Activated naive CD8-positive, alpha-beta T cell treated with anti-CD3 and anti-CD28 coated beads, Interleukin-2, amount 10 ng/mL, durations not matched to agents 7 days and 5 days (primary cell): ENCODE results near the gene SUN1. TPM values are rescaled to one million over a fixed set of nuclear protein-coding genes. Genes with fewer than 3 reads are reported as not detected.
"Not testable (repeated sequence)": the region's sequence is repeated elsewhere in the genome, so short reads cannot be mapped to it uniquely, and the experiment has no call there.

Experiments
- ATAC-seq: fragments of 150-1000 bp; cut with Tn5 transposase; one replicate; pipeline ENCODE4 v1.10.0; 2021; ENCODE audit warnings: low read depth, moderate library complexity
- POLR2A ChIA-PET: fragments of 350-600 bp; sonication (Branson Sonifier 250); formaldehyde crosslinking; loops from one replicate; lab custom pipeline; 2021; ENCODE audit warnings: antibody characterized with exemption; lab: Charles Lee
- DNase-seq: peaks from one replicate; pipeline ENCODE4 v3.0.0; 2021
- H3K27ac Mint-ChIP-seq: one replicate; pipeline ENCODE4 v1.8.0; 2022; ENCODE audit warnings: mild to moderate bottlenecking, mixed read lengths
- H3K27me3 Mint-ChIP-seq: one replicate; pipeline ENCODE4 v1.8.0; 2022; ENCODE audit warnings: mild to moderate bottlenecking, moderate library complexity, mixed read lengths
- H3K36me3 Mint-ChIP-seq: one replicate; pipeline ENCODE4 v1.8.0; 2021; ENCODE audit warnings: mild to moderate bottlenecking, mixed read lengths
- H3K4me1 Mint-ChIP-seq: one replicate; pipeline ENCODE4 v1.8.0; 2021; ENCODE audit warnings: mixed read lengths
- H3K4me3 Mint-ChIP-seq: one replicate; pipeline ENCODE4 v1.8.0; 2022; ENCODE audit warnings: mild to moderate bottlenecking, moderate library complexity, mixed read lengths
- H3K9me3 Mint-ChIP-seq: one replicate; pipeline ENCODE4 v1.8.0; 2021; ENCODE audit warnings: mixed read lengths
- total RNA-seq, 2 experiments: library from RNA; stranded (reverse); gene quantifications; one replicate each; pipeline ENCODE4 v1.2.3, GENCODE V29; 2021

Gene SUN1
- total RNA-seq, 2 experiments from 2014 or later: 86.3 to 86.7 TPM

- Mint-ChIP-seq H3K27me3 (no peaks in the 10 kb centered on the region), H3K36me3 (peaks cover 15% of the 10 kb centered on the region), H3K4me1 (peaks cover 2% of the 10 kb centered on the region), H3K9me3 (peaks cover 3% of the 10 kb centered on the region), H3K4me3 (no peak overlapping the region), H3K27ac (no peak overlapping the region)
- POLR2A ChIA-PET: no interaction called here
- ATAC-seq: no peak
- no peak for DNase-seq
These were observed 13.5 kb downstream of the SUN1 start for GRCh38 chr7:845731-846130.

GRCh38 chr7:846958-847650, 14.8 kb downstream of the SUN1 start:
- peaks cover 15% of the 10 kb centered on the region for H3K36me3 Mint-ChIP-seq
- H3K4me3 Mint-ChIP-seq, H3K9me3 Mint-ChIP-seq, H3K4me1 Mint-ChIP-seq, DNase-seq, H3K27ac Mint-ChIP-seq, ATAC-seq, H3K27me3 Mint-ChIP-seq, POLR2A ChIA-PET: not testable (repeated sequence)

- DNase-seq, H3K27ac Mint-ChIP-seq, H3K4me3 Mint-ChIP-seq, ATAC-seq, H3K4me1 Mint-ChIP-seq, H3K9me3 Mint-ChIP-seq, POLR2A ChIA-PET, H3K27me3 Mint-ChIP-seq: not testable (repeated sequence)
- H3K36me3 Mint-ChIP-seq: peaks cover 15% of the 10 kb centered on the region
These were observed 15.5 kb downstream of the SUN1 start for GRCh38 chr7:847728-848127.

- peaks cover 3% of the 10 kb centered on the region for H3K9me3 Mint-ChIP-seq
- no peak overlapping the region for H3K27ac Mint-ChIP-seq
- no peaks in the 10 kb centered on the region for H3K4me1 Mint-ChIP-seq
- ATAC-seq (no peak), DNase-seq (no peak)
- POLR2A ChIA-PET: no interaction called here
- H3K4me3 Mint-ChIP-seq: no peak overlapping the region
- H3K27me3 Mint-ChIP-seq: no peaks in the 10 kb centered on the region
- peaks cover 15% of the 10 kb centered on the region for H3K36me3 Mint-ChIP-seq
These were observed 16.9 kb downstream of the SUN1 start for GRCh38 chr7:849145-849544.

- H3K27ac Mint-ChIP-seq: no peak overlapping the region
- H3K27me3 Mint-ChIP-seq: no peaks in the 10 kb centered on the region
These were observed 17.5 kb downstream of the SUN1 start for GRCh38 chr7:849781-850180.

GRCh38 chr7:851204-851603, 18.9 kb downstream of the SUN1 start:
- Mint-ChIP-seq H3K9me3 (peaks cover 3% of the 10 kb centered on the region), H3K36me3 (peaks cover 15% of the 10 kb centered on the region), H3K4me1 (no peaks in the 10 kb centered on the region), H3K4me3 (no peak overlapping the region), H3K27me3 (no peaks in the 10 kb centered on the region), H3K27ac (no peak overlapping the region)
- ATAC-seq (no peak), DNase-seq (no peak)
- POLR2A ChIA-PET: no interaction called here

More at GRCh38 chr7:849781-850180, 17.5 kb downstream of the SUN1 start:
- no peak for DNase-seq
- POLR2A ChIA-PET: no interaction called here
- Mint-ChIP-seq H3K4me1 (no peaks in the 10 kb centered on the region), H3K4me3 (no peak overlapping the region), H3K36me3 (peaks cover 15% of the 10 kb centered on the region), H3K9me3 (peaks cover 3% of the 10 kb centered on the region)
- no peak for ATAC-seq

- POLR2A ChIA-PET: no interaction called here
- H3K9me3 Mint-ChIP-seq: no peaks in the 10 kb centered on the region
- DNase-seq: no peak
- H3K4me1 Mint-ChIP-seq: no peaks in the 10 kb centered on the region
- ATAC-seq: no peak
- no peak overlapping the region for H3K4me3 Mint-ChIP-seq
- peaks cover 10% of the 10 kb centered on the region for H3K36me3 Mint-ChIP-seq
- H3K27ac Mint-ChIP-seq: no peak overlapping the region
- no peaks in the 10 kb centered on the region for H3K27me3 Mint-ChIP-seq
These were observed 21.3 kb downstream of the SUN1 start for GRCh38 chr7:853366-854117.

- H3K4me3 Mint-ChIP-seq: no peak overlapping the region
- H3K27ac Mint-ChIP-seq: no peak overlapping the region
- DNase-seq (no peak), ATAC-seq (no peak)
- H3K9me3 Mint-ChIP-seq: no peaks in the 10 kb centered on the region
- H3K27me3 Mint-ChIP-seq: no peaks in the 10 kb centered on the region
- peaks cover 5% of the 10 kb centered on the region for H3K36me3 Mint-ChIP-seq
- no peaks in the 10 kb centered on the region for H3K4me1 Mint-ChIP-seq
- POLR2A ChIA-PET: no interaction called here
These were observed 22.0 kb downstream of the SUN1 start for GRCh38 chr7:854118-854775.

GRCh38 chr7:855686-856369, 23.6 kb downstream of the SUN1 start:
- no peak for ATAC-seq
- DNase-seq: no peak
- Mint-ChIP-seq H3K4me3 (no peak overlapping the region), H3K36me3 (peaks cover 5% of the 10 kb centered on the region), H3K4me1 (no peaks in the 10 kb centered on the region), H3K27me3 (no peaks in the 10 kb centered on the region), H3K27ac (no peak overlapping the region), H3K9me3 (no peaks in the 10 kb centered on the region)
- POLR2A ChIA-PET: no interaction called here

- Mint-ChIP-seq H3K4me1 (no peaks in the 10 kb centered on the region), H3K9me3 (no peaks in the 10 kb centered on the region), H3K4me3 (no peak overlapping the region), H3K27me3 (no peaks in the 10 kb centered on the region), H3K36me3 (peaks cover 8% of the 10 kb centered on the region), H3K27ac (no peak overlapping the region)
- DNase-seq (no peak), ATAC-seq (no peak)
- POLR2A ChIA-PET: no interaction called here
These were observed 24.3 kb downstream of the SUN1 start for GRCh38 chr7:856444-857095.

- Mint-ChIP-seq H3K9me3 (no peaks in the 10 kb centered on the region), H3K4me1 (no peaks in the 10 kb centered on the region), H3K27ac (no peak overlapping the region), H3K36me3 (peaks cover 10% of the 10 kb centered on the region), H3K4me3 (no peak overlapping the region), H3K27me3 (no peaks in the 10 kb centered on the region)
- POLR2A ChIA-PET: no interaction called here
- no peak for DNase-seq
- ATAC-seq: no peak
These were observed 25.4 kb downstream of the SUN1 start for GRCh38 chr7:857661-858060.

- Mint-ChIP-seq H3K9me3 (no peaks in the 10 kb centered on the region), H3K4me1 (no peaks in the 10 kb centered on the region), H3K27ac (no peak overlapping the region), H3K27me3 (no peaks in the 10 kb centered on the region), H3K4me3 (no peak overlapping the region), H3K36me3 (peaks cover 10% of the 10 kb centered on the region)
- DNase-seq: no peak
- no peak for ATAC-seq
- POLR2A ChIA-PET: no interaction called here
These were observed 27.2 kb downstream of the SUN1 start for GRCh38 chr7:859359-860030.
